Astrocyte of the spinal cord (primary cell): ENCODE results near the gene COG5.

Experiments
- DNase-seq: peaks from one replicate; pipeline ENCODE4 v3.0.0; 2011; ENCODE audit warnings: low read depth, low spot score
- H3K4me3 ChIP-seq: 2 replicates; pipeline ENCODE4 v1.5.1; 2011; ENCODE audit warnings: low read depth, mild to moderate bottlenecking, low read length, moderate library complexity
- CTCF ChIP-seq: IDR thresholded peaks from 2 replicates; pipeline ENCODE4 v1.5.1; 2012; ENCODE audit warnings: low read depth, mild to moderate bottlenecking, low read length, inconsistent platforms
- in situ Hi-C: cut with HindIII; loops from 2 replicates; pipeline ENCODE4 v1.10.0; 2017; ENCODE audit warnings: low sequenced_read_pairs

COG5 gene

GRCh38 chr7:107210400-107210799 is 353.3 kb downstream of the COG5 start:
- H3K4me3 ChIP-seq, result no peak overlapping the region
- in situ Hi-C loops, result no loop called here
- no peak for TF ChIP-seq CTCF
- DNase-seq, result no peak

- no peak for DNase-seq
- TF ChIP-seq CTCF, result no peak
- no peak overlapping the region for H3K4me3 ChIP-seq
- in situ Hi-C loops, result no loop called here
Observed at GRCh38 chr7:107209565-107209964, 354.2 kb downstream of the COG5 start.

GRCh38 chr7:107208563-107208962 is 355.2 kb downstream of the COG5 start:
- TF ChIP-seq CTCF, result no peak
- in situ Hi-C loops, result no loop called here
- H3K4me3 ChIP-seq, result no peak overlapping the region

GRCh38 chr7:107208024-107208521 is 355.6 kb downstream of the COG5 start:
- peak; percentile 67 for DNase-seq
- TF ChIP-seq CTCF, result no peak
- no peak overlapping the region for H3K4me3 ChIP-seq
- in situ Hi-C loops, result no loop called here

More at GRCh38 chr7:107208563-107208962, 355.2 kb downstream of the COG5 start:
- no peak for DNase-seq

- TF ChIP-seq CTCF, result no peak
Observed at GRCh38 chr7:107207459-107207858, 356.3 kb downstream of the COG5 start.

GRCh38 chr7:107206706-107207105 is 357.0 kb downstream of the COG5 start:
- TF ChIP-seq CTCF, result no peak
- in situ Hi-C loops, result no loop called here
- no peak overlapping the region for H3K4me3 ChIP-seq
- no peak for DNase-seq

More at GRCh38 chr7:107207459-107207858, 356.3 kb downstream of the COG5 start:
- no peak for DNase-seq
- H3K4me3 ChIP-seq, result no peak overlapping the region
- in situ Hi-C loops, result no loop called here

- DNase-seq, result no peak
- no peak overlapping the region for H3K4me3 ChIP-seq
- in situ Hi-C loops, result no loop called here
- no peak for TF ChIP-seq CTCF
Observed at GRCh38 chr7:107206136-107206535, 357.6 kb downstream of the COG5 start.
